ENCODE results near the gene LTBP3.

DNA sequence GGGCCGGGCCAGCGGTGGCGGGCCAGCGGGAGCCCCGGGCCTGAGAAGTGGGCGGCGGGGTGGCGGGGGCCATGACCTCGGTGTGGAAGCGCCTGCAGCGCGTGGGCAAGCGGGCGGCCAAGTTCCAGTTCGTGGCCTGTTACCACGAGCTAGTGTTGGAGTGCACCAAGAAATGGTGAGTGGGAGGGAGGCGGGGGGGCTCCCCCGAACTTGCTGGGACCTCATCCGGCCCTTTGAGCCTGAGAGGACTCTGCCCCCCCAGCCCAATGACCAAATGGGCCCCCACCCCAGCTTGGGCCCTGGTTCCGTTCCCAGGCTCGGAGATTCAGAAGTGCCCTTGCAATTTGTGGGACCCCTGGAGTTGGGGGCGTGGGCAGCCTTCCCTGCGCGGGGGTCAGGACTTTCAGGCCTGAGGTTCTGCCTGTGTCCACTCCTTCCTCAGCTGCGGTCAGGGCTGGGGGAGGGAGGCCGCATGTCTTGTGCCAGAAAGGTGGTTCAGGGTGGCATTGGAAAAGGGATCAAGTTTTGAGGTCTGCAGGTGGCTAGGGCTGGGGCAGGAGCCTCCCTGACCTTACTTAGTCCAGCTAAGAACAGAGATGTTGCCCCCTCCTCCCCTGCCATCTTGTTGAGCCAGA is 18.2 kb upstream of the LTBP3 start:
- TF ChIP-seq, protein P1, sequence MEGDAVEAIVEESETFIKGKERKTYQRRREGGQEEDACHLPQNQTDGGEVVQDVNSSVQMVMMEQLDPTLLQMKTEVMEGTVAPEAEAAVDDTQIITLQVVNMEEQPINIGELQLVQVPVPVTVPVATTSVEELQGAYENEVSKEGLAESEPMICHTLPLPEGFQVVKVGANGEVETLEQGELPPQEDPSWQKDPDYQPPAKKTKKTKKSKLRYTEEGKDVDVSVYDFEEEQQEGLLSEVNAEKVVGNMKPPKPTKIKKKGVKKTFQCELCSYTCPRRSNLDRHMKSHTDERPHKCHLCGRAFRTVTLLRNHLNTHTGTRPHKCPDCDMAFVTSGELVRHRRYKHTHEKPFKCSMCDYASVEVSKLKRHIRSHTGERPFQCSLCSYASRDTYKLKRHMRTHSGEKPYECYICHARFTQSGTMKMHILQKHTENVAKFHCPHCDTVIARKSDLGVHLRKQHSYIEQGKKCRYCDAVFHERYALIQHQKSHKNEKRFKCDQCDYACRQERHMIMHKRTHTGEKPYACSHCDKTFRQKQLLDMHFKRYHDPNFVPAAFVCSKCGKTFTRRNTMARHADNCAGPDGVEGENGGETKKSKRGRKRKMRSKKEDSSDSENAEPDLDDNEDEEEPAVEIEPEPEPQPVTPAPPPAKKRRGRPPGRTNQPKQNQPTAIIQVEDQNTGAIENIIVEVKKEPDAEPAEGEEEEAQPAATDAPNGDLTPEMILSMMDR (IDR thresholded peaks at IDR 0.05 in 4 of 5, conservative IDR thresholded peaks at IDR 0.05 in 1 of 5): no peak
- TF ChIP-seq POLR2A (IDR thresholded peaks at IDR 0.05): no peak

Measured in gastrocnemius medialis (tissue), 4 donors.